ENCODE measurements around the gene HSPA12B.

HSPA12B gene

GRCh38 chr20:3732327-3733118 is at the start of gene HSPA12B:
TSS of gene HSPA12B (plus strand) at chr20:3732685. CDS start at chr20:3738675, 5,990 bp downstream.
- no peak for DNase-seq

DNA sequence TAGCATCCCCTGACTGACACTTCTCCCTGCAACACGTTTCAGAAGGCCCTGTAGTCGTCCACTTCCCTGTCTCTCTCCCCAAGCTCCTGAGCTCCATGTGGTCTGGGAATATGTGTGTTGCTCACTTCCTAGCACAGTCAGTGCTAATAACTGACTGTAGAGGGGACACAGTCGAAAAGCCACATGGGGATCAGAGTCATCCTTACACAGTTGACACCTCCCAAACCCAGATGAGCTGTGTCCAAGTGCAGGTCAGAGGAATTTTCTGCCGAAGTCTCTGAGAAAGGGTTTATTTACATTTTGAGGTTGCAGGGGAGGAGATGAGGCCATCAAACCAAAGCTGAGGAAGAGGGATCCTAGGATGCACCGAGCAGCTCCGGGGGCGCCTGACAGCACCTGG is 47.1 kb upstream of the HSPA12B start:
- DNase-seq = no peak

- no peak for DNase-seq
Measured at GRCh38 chr20:3686421-3686820, 46.1 kb upstream of the HSPA12B start.

GRCh38 chr20:3686867-3687321 is 45.6 kb upstream of the HSPA12B start:
- no peak for DNase-seq

DNA sequence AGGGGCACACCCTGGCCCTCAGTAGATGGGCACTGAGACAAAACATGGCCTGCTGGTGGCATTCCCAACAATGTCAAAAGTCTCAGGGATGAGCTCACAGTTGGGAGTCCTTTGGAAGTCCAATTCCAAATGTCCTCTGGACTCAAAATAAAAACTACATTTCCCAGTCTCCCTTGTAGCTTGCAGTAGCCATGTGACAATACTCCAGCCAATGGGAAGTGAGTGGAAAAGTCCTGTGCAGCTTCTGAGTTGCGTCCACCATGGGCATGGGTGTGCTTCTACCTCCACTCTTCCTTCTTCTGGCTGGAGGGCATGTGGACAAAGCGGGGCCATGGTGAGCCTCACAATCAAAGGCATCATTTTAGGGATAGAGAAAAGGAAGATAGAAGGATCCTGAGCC is 44.8 kb upstream of the HSPA12B start:
- no peak for DNase-seq

- no peak for DNase-seq
Measured at GRCh38 chr20:3689978-3690377, 42.5 kb upstream of the HSPA12B start.

DNA sequence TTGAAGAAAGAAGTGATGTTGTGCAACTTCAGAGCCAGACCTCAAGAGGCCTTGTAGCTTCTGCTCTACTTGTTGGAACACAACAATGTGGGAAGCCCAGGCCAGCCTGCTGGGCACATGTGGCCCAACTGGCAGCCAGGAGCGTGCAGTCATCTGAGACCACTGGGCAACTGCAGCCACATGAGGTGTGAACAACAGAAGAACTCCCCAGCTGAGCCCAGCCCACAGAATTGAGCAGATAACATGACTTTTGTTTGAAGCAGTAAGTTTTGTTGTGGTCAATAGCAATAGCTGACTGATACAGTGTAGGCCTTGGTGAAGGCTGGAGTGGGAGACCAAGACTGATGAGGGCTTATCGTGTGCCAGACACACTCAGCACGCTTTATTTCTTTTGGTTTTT is 42.1 kb upstream of the HSPA12B start:
- DNase-seq = no peak

- DNase-seq = no peak
Measured at GRCh38 chr20:3691306-3691705, 41.2 kb upstream of the HSPA12B start.

DNA sequence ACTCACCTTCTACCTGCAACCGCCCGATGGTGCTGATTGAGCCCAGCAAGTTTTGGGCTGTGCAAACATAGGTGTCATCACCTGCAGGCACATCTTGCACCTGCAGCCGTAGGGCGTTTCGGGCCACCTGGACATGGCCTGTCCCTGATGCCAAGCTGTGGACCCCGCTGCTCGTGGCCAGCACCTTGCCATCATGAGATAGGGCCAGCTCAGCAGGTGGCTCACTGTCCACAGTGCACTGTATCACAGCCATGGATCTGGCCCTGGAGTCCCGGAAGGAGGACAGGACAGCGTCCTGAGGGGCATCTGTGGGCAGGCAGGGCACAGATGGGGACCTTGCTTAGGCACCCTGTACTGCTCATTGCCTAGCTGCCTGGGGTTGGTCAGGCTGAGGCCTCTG is 40.6 kb upstream of the HSPA12B start:
- DNase-seq = no peak

GRCh38 chr20:3692706-3693294 is 39.7 kb upstream of the HSPA12B start:
- no peak for DNase-seq

DNA sequence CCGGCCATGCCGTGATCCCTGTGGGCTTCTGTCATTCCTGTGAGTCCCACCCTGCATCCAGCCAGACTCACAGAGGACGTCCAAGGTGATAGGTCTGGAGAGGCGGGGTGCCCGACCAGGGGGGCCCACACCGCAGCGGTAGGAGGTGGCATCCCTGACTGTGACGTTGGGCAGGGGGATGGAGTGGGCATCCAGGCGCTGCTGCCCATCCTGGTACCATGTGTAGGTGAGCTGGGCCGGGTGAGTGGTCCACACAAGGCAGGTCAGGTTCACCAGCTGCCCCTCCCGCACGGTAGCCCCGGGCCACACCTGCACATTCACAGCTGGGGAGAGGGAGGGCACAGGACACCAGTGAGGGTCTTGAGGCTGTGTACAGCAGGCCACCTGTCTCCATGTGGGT is 39.1 kb upstream of the HSPA12B start:
- DNase-seq = no peak

DNA sequence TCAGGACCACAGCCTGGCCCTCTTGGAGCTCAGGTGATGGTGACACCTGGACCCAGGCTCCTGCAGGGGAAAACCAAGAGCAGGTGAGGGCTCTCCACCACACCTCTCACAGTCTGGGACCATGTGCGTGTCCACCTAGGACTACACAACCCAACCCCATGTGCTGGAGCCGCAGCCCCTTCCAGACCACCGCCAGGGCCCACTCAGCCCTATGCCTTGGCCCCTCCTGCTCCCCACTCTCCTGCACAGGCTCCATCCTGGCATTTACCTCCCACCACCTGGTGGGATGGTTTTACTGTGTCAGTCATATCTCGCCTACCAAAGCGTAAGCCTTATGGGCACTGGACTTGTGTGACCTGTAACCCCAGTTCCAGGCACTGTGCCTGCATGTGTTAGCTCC is 37.6 kb upstream of the HSPA12B start:
- DNase-seq = no peak

GRCh38 chr20:3696200-3696599 is 36.3 kb upstream of the HSPA12B start:
- no peak for DNase-seq

- peak; percentile 52 for DNase-seq
Measured at GRCh38 chr20:3696745-3697587, 35.5 kb upstream of the HSPA12B start.

- peak; percentile 93 for DNase-seq
Measured at GRCh38 chr20:3697588-3698305, 34.7 kb upstream of the HSPA12B start.

GRCh38 chr20:3698591-3699001 is 33.9 kb upstream of the HSPA12B start:
- DNase-seq = peak; percentile 50

GRCh38 chr20:3699037-3699436 is 33.4 kb upstream of the HSPA12B start:
- DNase-seq = no peak

DNA sequence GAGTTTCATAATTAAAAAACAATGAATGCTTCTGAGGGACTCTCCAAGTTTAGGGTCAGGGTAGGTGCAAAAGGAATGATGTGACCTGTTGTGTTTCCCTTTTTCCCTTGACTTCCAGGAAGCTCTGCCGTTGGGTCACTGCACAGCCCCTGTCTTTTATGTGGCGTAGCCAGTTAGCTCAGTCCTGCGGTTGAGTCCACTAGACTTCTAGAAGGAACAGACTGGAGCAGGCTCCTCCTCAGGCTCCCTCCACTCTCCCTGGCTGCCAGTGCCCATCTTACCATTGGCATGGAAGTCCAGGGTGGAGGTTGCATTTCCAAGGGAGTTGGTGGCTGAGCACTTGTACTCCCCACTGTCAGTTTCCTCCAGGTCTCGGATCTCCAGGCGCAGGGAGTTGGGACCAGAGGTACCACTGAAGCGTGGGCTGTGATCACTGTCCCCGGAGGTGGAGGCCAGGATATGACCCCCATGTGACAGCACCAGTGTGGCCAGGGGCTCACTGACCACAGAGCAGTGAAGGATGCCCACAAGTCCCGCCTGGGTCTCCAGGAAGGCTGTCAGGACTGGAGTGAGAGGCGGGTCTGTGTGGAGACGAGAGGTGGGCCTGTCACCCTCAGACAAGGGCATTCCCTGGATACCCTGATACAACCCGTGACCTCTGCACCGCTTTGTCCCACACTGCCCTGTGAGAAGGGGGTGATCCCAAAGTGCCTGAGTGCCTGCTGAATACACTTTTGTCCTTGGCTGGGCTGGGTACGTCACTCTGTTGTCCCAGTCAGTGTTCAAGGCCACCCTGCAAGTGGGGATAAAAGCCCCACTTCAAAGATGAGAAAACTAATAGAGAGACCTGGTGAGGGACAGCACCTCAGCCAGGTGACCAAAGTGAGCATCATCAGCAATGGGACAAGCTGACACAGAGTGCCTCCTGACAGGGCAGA is 31.2 kb upstream of the HSPA12B start:
- peak; percentile 43 for DNase-seq

GRCh38 chr20:3702611-3703391 is 29.7 kb upstream of the HSPA12B start:
- peak; percentile 45 for DNase-seq

GRCh38 chr20:3704087-3704486 is 28.4 kb upstream of the HSPA12B start:
- DNase-seq = peak; percentile 44

DNA sequence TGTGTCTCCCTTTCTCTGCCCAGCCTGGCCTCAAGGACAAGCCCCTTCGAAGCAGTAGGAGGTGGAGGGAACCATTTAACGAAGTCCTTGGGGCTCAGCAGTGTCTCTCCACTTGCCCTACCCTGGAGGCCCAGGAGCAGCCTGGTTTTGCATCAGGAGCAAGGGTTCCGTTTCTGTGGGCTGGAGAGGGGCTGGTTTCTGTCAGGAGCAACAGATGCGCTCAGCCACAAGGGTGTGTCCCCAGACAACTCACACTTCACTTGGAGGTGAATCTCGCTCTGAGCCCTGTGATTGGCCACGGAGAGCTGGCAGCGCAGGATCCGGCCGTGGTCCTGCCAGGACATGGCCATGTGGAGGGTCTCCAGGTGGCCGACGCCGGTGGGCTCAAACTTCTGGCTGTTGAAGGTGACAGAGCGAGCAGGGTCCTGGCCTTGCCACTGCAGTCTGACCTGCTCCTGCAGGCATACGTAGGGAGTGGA is 27.0 kb upstream of the HSPA12B start:
- peak; percentile 56 for DNase-seq

Data from islet precursor cell (in vitro differentiated cells).